SK-N-SH (cell line): ENCODE data around the gene JAG2. TPM values are rescaled to one million over a fixed set of nuclear protein-coding genes. Genes with fewer than 3 reads are reported as not detected.
A peak's percentile ranks its signal among the peaks of the same experiment; 100 is the strongest.

ENCODE experiments used
- CTCF ChIA-PET: fragments of 300-600, 350-600 bp; formaldehyde crosslinking; extraction: SDS; loops from one replicate; lab custom pipeline; 2021; lab: Yijun Ruan, JAX
- POLR2A ChIA-PET: fragments of 350-600 bp; sonication (Branson Sonifier 250); formaldehyde crosslinking; extraction: SDS; loops from one replicate; lab custom pipeline; 2020; ENCODE audit warnings: antibody characterized with exemption, inconsistent platforms; lab: Yijun Ruan, JAX
- DNase-seq: peaks from one replicate; pipeline ENCODE4 v3.0.0; 2012
- H2AFZ ChIP-seq: fragments of 200-600 bp; sonication (generic); 2 replicates; pipeline ENCODE4 v1.8.1; 2016; ENCODE audit warnings: antibody characterized with exemption, mild to moderate bottlenecking, low read depth
- H3F3A ChIP-seq: fragments of 200-600 bp; sonication (generic); replicated peaks from 2 replicates; pipeline ENCODE3; 2016; ENCODE audit warnings: antibody characterized with exemption, mild to moderate bottlenecking; ENCODE audit not compliant: insufficient read depth
- H3K27ac ChIP-seq, 2 experiments: fragments of 200-500 bp in 1 of 2; fragments of 200-600 bp in 1 of 2; sonication (Bioruptor generic) in 1 of 2; sonication (generic), shearing (Covaris generic) in 1 of 2; 2 replicates each; pipeline versions ENCODE4 v1.5.1 to v1.6.1; 2014 to 2016; ENCODE audit warnings: low read depth in 2 of 2, inconsistent platforms in 1 of 2, low read length in 1 of 2, mild to moderate bottlenecking in 1 of 2, mixed read lengths in 1 of 2
- H3K27me3 ChIP-seq: fragments of 200-600 bp; sonication (generic), shearing (Covaris generic); 2 replicates; pipeline ENCODE4 v1.6.1; 2016; ENCODE audit warnings: mixed run types; ENCODE audit not compliant: insufficient read depth
- H3K36me3 ChIP-seq, 2 experiments: fragments of 200-500 bp in 1 of 2; fragments of 200-600 bp in 1 of 2; sonication (Bioruptor generic) in 1 of 2; sonication (generic) in 1 of 2; replicated peaks in 1 of 2; 2 replicates each; pipeline versions ENCODE3 to v1.5.1; 2014 to 2016; ENCODE audit warnings: low read length in 1 of 2, mild to moderate bottlenecking in 1 of 2; ENCODE audit not compliant: insufficient read depth in 2 of 2, control insufficient read depth in 1 of 2
- H3K4me1 ChIP-seq, 2 experiments: fragments of 200-500 bp in 1 of 2; fragments of 200-600 bp in 1 of 2; sonication (Bioruptor generic) in 1 of 2; sonication (generic), shearing (Covaris generic) in 1 of 2; 2 replicates each; pipeline versions ENCODE4 v1.5.1 to v1.6.1; 2014 to 2016; ENCODE audit warnings: low read depth in 1 of 2, low read length in 1 of 2, mixed run types in 1 of 2; ENCODE audit not compliant: insufficient read depth in 2 of 2, control insufficient read depth in 1 of 2
- H3K4me2 ChIP-seq: fragments of 200-600 bp; sonication (generic), shearing (Covaris generic); 2 replicates; pipeline ENCODE4 v1.6.1; 2017; ENCODE audit warnings: mixed run types
- H3K4me3 ChIP-seq, 2 experiments: fragments of 200-500 bp in 1 of 2; fragments of 200-600 bp in 1 of 2; sonication (Bioruptor generic) in 1 of 2; sonication (generic), shearing (Covaris generic) in 1 of 2; 2 replicates each; pipeline versions ENCODE4 v1.5.1 to v1.8.1; 2014 to 2016; ENCODE audit warnings: low read depth in 2 of 2, inconsistent platforms in 1 of 2, low read length in 1 of 2, mild to moderate bottlenecking in 1 of 2, mixed read lengths in 1 of 2, moderate library complexity in 1 of 2
- H3K79me2 ChIP-seq: fragments of 200-600 bp; sonication (generic); 2 replicates; pipeline ENCODE4 v1.8.1; 2017; ENCODE audit warnings: mild to moderate bottlenecking; ENCODE audit not compliant: insufficient read depth
- H3K9ac ChIP-seq: fragments of 200-600 bp; sonication (generic); 2 replicates; pipeline ENCODE4 v1.6.1; 2017; ENCODE audit warnings: mixed run types
- H3K9me2 ChIP-seq: fragments of 200-600 bp; sonication (generic); 2 replicates; pipeline ENCODE4 v1.6.1; 2017; ENCODE audit warnings: mixed run types
- H3K9me3 ChIP-seq: fragments of 200-600 bp; sonication (generic); 2 replicates; pipeline ENCODE4 v1.6.1; 2017; ENCODE audit warnings: mixed run types, mild to moderate bottlenecking, moderate library complexity
- H4K20me1 ChIP-seq: fragments of 200-600 bp; sonication (generic); 2 replicates; pipeline ENCODE4 v1.6.1; 2017; ENCODE audit warnings: mild to moderate bottlenecking, mixed run types; ENCODE audit not compliant: insufficient read depth
- CHD2 ChIP-seq: fragments of 150-350 bp; IDR thresholded peaks from 2 replicates; pipeline ENCODE4 v1.6.1; 2018; ENCODE audit warnings: low read length; ENCODE audit not compliant: partially characterized antibody
- ELF1 ChIP-seq: IDR thresholded peaks from 2 replicates; pipeline ENCODE4 v1.4.0; 2012
- FOSL2 ChIP-seq: IDR thresholded peaks from 2 replicates; pipeline ENCODE4 v1.4.0; 2012; ENCODE audit warnings: low read depth, mild to moderate bottlenecking, moderate library complexity, borderline replicate concordance
- GABPA ChIP-seq: IDR thresholded peaks from 2 replicates; pipeline ENCODE4 v1.4.0; 2012; ENCODE audit warnings: low read depth, mild to moderate bottlenecking
- GATA2 ChIP-seq: sonication (generic); formaldehyde crosslinking; IDR thresholded peaks from 2 replicates; pipeline ENCODE4 v1.5.0; 2020; ENCODE audit warnings: mild to moderate bottlenecking, missing genetic modification reagents
- JUND ChIP-seq: IDR thresholded peaks from 2 replicates; pipeline ENCODE4 v1.4.0; 2012
- MEF2A ChIP-seq: IDR thresholded peaks from 2 replicates; pipeline ENCODE4 v1.4.0; 2012; ENCODE audit warnings: low read depth, borderline replicate concordance
- MXI1 ChIP-seq: IDR thresholded peaks from 2 replicates; pipeline ENCODE4 v1.6.1; 2012; ENCODE audit warnings: mild to moderate bottlenecking, low read depth, low read length, improper control_type of control experiment
- NFIC ChIP-seq: IDR thresholded peaks from 2 replicates; pipeline ENCODE4 v1.4.0; 2012; ENCODE audit warnings: borderline replicate concordance
- NRF1 ChIP-seq: IDR thresholded peaks from 2 replicates; pipeline ENCODE4 v1.6.1; 2012; ENCODE audit warnings: low read depth, mild to moderate bottlenecking, low read length
- PBX3 ChIP-seq: IDR thresholded peaks from 2 replicates; pipeline ENCODE4; 2012
- POLR2AphosphoS5 ChIP-seq: IDR thresholded peaks from 2 replicates; pipeline ENCODE4 v1.6.1; 2012; ENCODE audit warnings: low read depth, low read length
- RCOR1 ChIP-seq: fragments of 150-350 bp; IDR thresholded peaks from 2 replicates; pipeline ENCODE4 v1.6.1; 2017; ENCODE audit warnings: antibody characterized with exemption, low read length
- RFX5 ChIP-seq: IDR thresholded peaks from 2 replicates; pipeline ENCODE4 v1.6.1; 2012; ENCODE audit warnings: mild to moderate bottlenecking, improper control_type of control experiment, low read length
- RXRA ChIP-seq: IDR thresholded peaks from 2 replicates; pipeline ENCODE4 v1.4.0; 2012; ENCODE audit warnings: low read depth, mild to moderate bottlenecking, borderline replicate concordance
- SIN3A ChIP-seq: IDR thresholded peaks from 2 replicates; pipeline ENCODE4 v1.6.1; 2012; ENCODE audit warnings: low read depth, mild to moderate bottlenecking, low read length, moderate library complexity, borderline replicate concordance
- TAF1 ChIP-seq: IDR thresholded peaks from 2 replicates; pipeline ENCODE4 v1.6.1; 2012; ENCODE audit warnings: low read depth, mild to moderate bottlenecking, low read length, moderate library complexity, borderline replicate concordance
- USF1 ChIP-seq: IDR thresholded peaks from 2 replicates; pipeline ENCODE4 v1.4.0; 2012; ENCODE audit warnings: low read depth, borderline replicate concordance
- USF2 ChIP-seq: fragments of 150-350 bp; IDR thresholded peaks from 2 replicates; pipeline ENCODE4 v1.6.1; 2017; ENCODE audit warnings: antibody characterized with exemption, low read length, low read depth, borderline replicate concordance
- YY1 ChIP-seq: IDR thresholded peaks from 2 replicates; pipeline ENCODE4 v1.4.0; 2012; ENCODE audit warnings: low read depth, mild to moderate bottlenecking
- WGBS: methylation state at CpG from one replicate; pipeline ENCODE4 v1.1.6; 2017; ENCODE audit warnings: low lambda C conversion rate; 5-methylcytosine and 5-hydroxymethylcytosine counted together
- polyA plus RNA-seq, 3 experiments: library from polyadenylated mRNA; depleted of rRNA; stranded (reverse); fragments of >200 nt; gene quantifications; 2 replicates each; pipeline ENCODE4 v1.2.3, GENCODE V29; 2012

The JAG2 gene
- polyA plus RNA-seq, 1 of the 3 experiments (the other 2 are of a cell fraction) = 1.7 TPM

DNA sequence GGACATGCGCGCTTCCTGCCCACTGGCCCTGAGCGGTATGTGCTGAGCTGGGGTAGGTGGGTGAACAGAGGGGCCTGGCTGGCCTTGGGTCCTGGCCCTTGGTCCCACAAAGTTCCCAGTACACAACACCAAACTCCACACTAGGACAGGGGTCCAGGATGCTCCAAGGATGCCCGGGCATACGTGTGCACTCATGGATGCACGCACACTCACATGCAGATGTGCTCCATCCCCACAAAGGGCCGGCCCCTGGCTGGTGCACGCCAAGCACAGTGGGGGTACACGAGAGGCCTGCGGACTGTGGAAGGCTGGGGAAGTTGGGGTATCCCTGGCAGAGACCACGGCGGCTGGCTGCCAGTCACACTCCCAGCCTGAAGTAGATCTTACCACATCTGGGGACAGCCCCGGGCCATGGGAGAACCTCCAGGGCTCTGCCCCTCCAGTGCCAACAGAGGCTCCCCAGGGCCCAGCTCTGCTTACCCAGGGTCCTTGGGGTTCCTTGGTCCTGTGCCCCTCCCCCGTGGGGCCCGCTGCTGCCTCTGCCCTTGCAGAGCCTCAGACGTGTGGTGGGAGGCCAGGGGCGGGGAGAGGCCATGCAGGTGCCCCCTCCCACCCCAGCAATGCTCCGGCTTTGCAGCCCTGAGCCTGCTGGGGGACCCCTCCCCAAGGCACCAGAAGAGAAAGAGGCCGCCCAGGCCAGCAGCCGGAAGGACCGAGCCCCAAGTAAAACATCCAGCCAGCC is 36.5 kb upstream of the JAG2 start:
- ChIA-PET POLR2A (interaction anchor here (0.8 to 1.2 kb wide), 2 partner anchors 89 to 147 kb away, joined by 3 to 4 read pairs; no protein-coding TSS in a partner anchor), CTCF (interaction anchor here (0.6 to 2.7 kb wide), 10 partner anchors 8 to 165 kb away, joined by 3 to 24 read pairs (median 5); no protein-coding TSS in a partner anchor)
- Histone ChIP-seq H3K36me3 (peaks cover 0 to 7% of the 10 kb centered on the region in 2 experiments), H3K4me3 (no peak overlapping the region), H3K9ac (no peak overlapping the region), H4K20me1 (no peaks in the 10 kb centered on the region), H3K27ac (peak overlapping the region in 1 of 2 experiments; percentile 66; a peak in 2 of 4 replicates), H3K9me3 (no peaks in the 10 kb centered on the region), H3F3A (no peaks in the 10 kb centered on the region), H3K9me2 (no peaks in the 10 kb centered on the region), H3K4me2 (no peak overlapping the region), H3K79me2 (no peaks in the 10 kb centered on the region), H3K4me1 (peaks cover 0 to 84% of the 10 kb centered on the region in 2 experiments; a peak in 1 of 4 replicates), H3K27me3 (no peaks in the 10 kb centered on the region), H2AFZ (no peak overlapping the region)
- WGBS = 100% methylated on average over 6 of the region's 21 CpGs
- TF ChIP-seq NFIC = no peak
- no peak for TF ChIP-seq POLR2AphosphoS5
- no peak for TF ChIP-seq MEF2A
- TF ChIP-seq GATA2 (CRISPR knock-in tag) = no peak
- TF ChIP-seq TAF1 = no peak
- no peak for TF ChIP-seq RFX5
- TF ChIP-seq SIN3A = no peak
- no peak for TF ChIP-seq PBX3
- no peak for TF ChIP-seq ELF1
- no peak for TF ChIP-seq RCOR1
- TF ChIP-seq MXI1 = no peak
- no peak for TF ChIP-seq NRF1
- TF ChIP-seq JUND = no peak
- DNase-seq = no peak

DNA sequence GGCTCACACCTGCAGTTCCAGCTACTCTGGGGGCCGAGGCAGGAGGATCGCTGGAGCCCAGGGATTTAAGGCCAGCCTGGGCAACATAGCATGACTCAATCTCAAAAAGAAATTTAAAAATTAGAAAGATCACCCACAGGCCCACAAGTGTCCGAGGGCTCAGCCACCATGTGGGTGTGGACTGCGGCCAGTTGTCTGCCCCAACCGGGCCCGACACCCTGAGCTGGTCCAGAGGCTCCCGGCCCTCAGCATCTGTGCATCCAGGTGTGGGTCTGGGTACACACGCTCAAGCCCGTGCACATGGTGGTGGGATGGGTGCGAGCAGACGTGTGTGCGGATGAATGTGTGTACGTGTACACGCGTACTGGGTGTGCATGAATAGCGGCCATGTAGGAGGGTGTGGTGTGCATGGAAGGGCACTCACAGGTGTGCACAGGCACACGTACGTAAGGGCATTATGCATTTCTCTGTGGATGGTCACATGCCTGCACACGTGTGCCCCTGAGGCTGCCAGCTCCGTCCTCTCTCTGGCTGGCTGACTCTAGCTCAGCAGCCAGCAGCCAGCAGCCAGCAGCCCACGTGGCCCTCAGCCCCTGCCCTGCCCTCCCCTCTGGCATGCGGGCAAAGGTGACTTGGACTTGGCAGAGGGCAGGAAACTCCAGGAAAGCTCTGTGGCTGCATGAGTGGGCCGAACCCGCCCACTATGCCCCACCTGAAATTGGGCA is 35.8 kb upstream of the JAG2 start:
- H3K9me2 ChIP-seq = no peaks in the 10 kb centered on the region
- no peak for DNase-seq
- H3K9ac ChIP-seq = no peak overlapping the region
- WGBS = 83% methylated on average over 16 of the region's 24 CpGs
- no peak overlapping the region for H3K4me3 ChIP-seq
- H3K79me2 ChIP-seq = no peaks in the 10 kb centered on the region
- H2AFZ ChIP-seq = no peak overlapping the region
- no peaks in the 10 kb centered on the region for H3F3A ChIP-seq
- no peak overlapping the region for H3K4me2 ChIP-seq
- no peaks in the 10 kb centered on the region for H3K27me3 ChIP-seq
- H3K36me3 ChIP-seq = peaks cover 0 to 3% of the 10 kb centered on the region in 2 experiments
- H4K20me1 ChIP-seq = no peaks in the 10 kb centered on the region
- peak overlapping the region in 1 of 2 experiments; percentile 66; a peak in 1 of 4 replicates for H3K27ac ChIP-seq
- H3K9me3 ChIP-seq = no peaks in the 10 kb centered on the region
- ChIA-PET POLR2A (interaction anchor here (0.8 kb wide), 1 partner anchor 148 kb away, joined by 4 read pairs; no protein-coding TSS in a partner anchor), CTCF (interaction anchor here (0.6 to 2.7 kb wide), 15 partner anchors 9 to 166 kb away, joined by 3 to 24 read pairs (median 5); no protein-coding TSS in a partner anchor)
- H3K4me1 ChIP-seq = peaks cover 0 to 76% of the 10 kb centered on the region in 2 experiments; a peak in 1 of 4 replicates
- no peak for TF ChIP-seq PBX3
- TF ChIP-seq GATA2 (CRISPR knock-in tag) = no peak
- no peak for TF ChIP-seq SIN3A
- no peak for TF ChIP-seq YY1
- no peak for TF ChIP-seq GABPA
- no peak for TF ChIP-seq FOSL2
- TF ChIP-seq CHD2 = no peak
- TF ChIP-seq USF2 = peak; percentile 26; the same call in 1 of the 2 replicates
- no peak for TF ChIP-seq RFX5
- no peak for TF ChIP-seq JUND
- TF ChIP-seq ELF1 = no peak
- TF ChIP-seq RXRA = no peak
- TF ChIP-seq USF1 = peak; percentile 41; the same call in 1 of the 2 replicates
